Tibial artery (tissue), 4 donors: ENCODE measurements around the gene XIRP2.

Experiments used
- DNase-seq, 2 donors: peaks; one replicate each; pipeline ENCODE4 v3.0.0-alpha.2; 2019
- H3K27ac ChIP-seq, 2 donors: fragments of 200-600 bp; sonication (generic) in 1 of 2; 1 replicate in 1 of 2; 2 replicates in 1 of 2; pipeline ENCODE4 v1.5.1; 2018 to 2019; ENCODE audit warnings: mild to moderate bottlenecking in 1 of 2
- H3K27me3 ChIP-seq, 2 donors: fragments of 200-600 bp; sonication (generic) in 1 of 2; one replicate each; pipeline versions ENCODE4 v1.5.1 to v1.6.0; 2016 to 2019
- H3K36me3 ChIP-seq, 3 donors: fragments of 200-600 bp; sonication (generic) in 2 of 3; one replicate each; pipeline ENCODE4 v1.5.1; 2016 to 2019; ENCODE audit warnings: mild to moderate bottlenecking in 2 of 3
- H3K4me1 ChIP-seq, 4 donors: fragments of 200-600 bp; sonication (generic) in 2 of 4; 1 replicate in 3 of 4; 2 replicates in 1 of 4; pipeline ENCODE4 v1.5.1; 2016 to 2019
- H3K4me3 ChIP-seq, 2 donors: fragments of 200-600 bp; sonication (generic) in 1 of 2; 1 replicate in 1 of 2; 2 replicates in 1 of 2; pipeline ENCODE4 v1.5.1; 2018 to 2019; ENCODE audit warnings: mild to moderate bottlenecking in 2 of 2
- H3K9me3 ChIP-seq, 3 donors: fragments of 200-600 bp; sonication (generic) in 1 of 3; one replicate each; pipeline ENCODE4 v1.5.1; 2016 to 2019
- CTCF ChIP-seq, 2 experiments: fragments of 200-600 bp in 1 of 2; fragments of 450-650 bp in 1 of 2; IDR thresholded peaks; one replicate each; pipeline ENCODE4 v1.5.1; 2017 to 2019; ENCODE audit warnings: antibody characterized with exemption in 2 of 2, mild to moderate bottlenecking in 1 of 2, moderate library complexity in 1 of 2
- intact Hi-C: fragments of 100-400 bp; cut with DNase I; formaldehyde crosslinking; loops from one replicate; pipeline ENCODE4 v1.15.0; 2023; ENCODE audit warnings: low total_unique reads

XIRP2 gene

GRCh38 chr2:166916987-166917386, 28.7 kb downstream of the XIRP2 start:
- intact Hi-C loops, result no loop called here
- TF ChIP-seq CTCF (IDR thresholded peaks at IDR 0.05), result no peak
- Histone ChIP-seq H3K4me1 (peaks cover 0 to 10% (median 4%) of the 10 kb centered on the region in 4 donors), H3K9me3 (no peaks in the 10 kb centered on the region), H3K27me3 (no peaks in the 10 kb centered on the region), H3K27ac (no peak overlapping the region), H3K36me3 (no peaks in the 10 kb centered on the region), H3K4me3 (no peak overlapping the region)
- DNase-seq, result no peak

GRCh38 chr2:166917415-166917814, 29.1 kb downstream of the XIRP2 start:
- TF ChIP-seq CTCF (IDR thresholded peaks at IDR 0.05), result no peak
- Histone ChIP-seq H3K36me3 (no peaks in the 10 kb centered on the region), H3K27ac (no peak overlapping the region), H3K27me3 (no peaks in the 10 kb centered on the region), H3K4me1 (peaks cover 0 to 10% (median 4%) of the 10 kb centered on the region in 4 donors), H3K4me3 (no peak overlapping the region), H3K9me3 (no peaks in the 10 kb centered on the region)
- intact Hi-C loops, result no loop called here
- no peak for DNase-seq

- no peaks in the 10 kb centered on the region for H3K27me3 ChIP-seq
- no peak for TF ChIP-seq CTCF (IDR thresholded peaks at IDR 0.05)
- intact Hi-C loops, result no loop called here
Measured at GRCh38 chr2:166921261-166921896, 33.1 kb downstream of the XIRP2 start.

GRCh38 chr2:166924967-166925366, 36.7 kb downstream of the XIRP2 start:
- DNase-seq, result no peak
- Histone ChIP-seq H3K4me1 (no peaks in the 10 kb centered on the region), H3K27ac (no peak overlapping the region), H3K27me3 (no peaks in the 10 kb centered on the region), H3K4me3 (no peak overlapping the region), H3K36me3 (no peaks in the 10 kb centered on the region), H3K9me3 (no peaks in the 10 kb centered on the region)
- intact Hi-C loops, result no loop called here
- TF ChIP-seq CTCF (IDR thresholded peaks at IDR 0.05), result no peak

More at GRCh38 chr2:166921261-166921896, 33.1 kb downstream of the XIRP2 start:
- H3K4me1 ChIP-seq, result peaks cover 0 to 10% (median 4%) of the 10 kb centered on the region in 4 donors
- H3K36me3 ChIP-seq, result no peaks in the 10 kb centered on the region
- H3K9me3 ChIP-seq, result no peaks in the 10 kb centered on the region
- H3K4me3 ChIP-seq, result no peak overlapping the region
- no peak for DNase-seq
- no peak overlapping the region for H3K27ac ChIP-seq

GRCh38 chr2:166926657-166927056, 38.4 kb downstream of the XIRP2 start:
- H3K36me3 ChIP-seq, result no peaks in the 10 kb centered on the region
- H3K27ac ChIP-seq, result no peak overlapping the region
- intact Hi-C loops, result no loop called here
- no peak for TF ChIP-seq CTCF (IDR thresholded peaks at IDR 0.05)
- H3K4me3 ChIP-seq, result no peak overlapping the region
- no peaks in the 10 kb centered on the region for H3K27me3 ChIP-seq
- no peaks in the 10 kb centered on the region for H3K4me1 ChIP-seq
- no peak for DNase-seq
- no peaks in the 10 kb centered on the region for H3K9me3 ChIP-seq

GRCh38 chr2:166932032-166932431, 43.8 kb downstream of the XIRP2 start:
- no peak for DNase-seq
- Histone ChIP-seq H3K36me3 (no peaks in the 10 kb centered on the region), H3K4me3 (no peak overlapping the region), H3K27ac (no peak overlapping the region), H3K4me1 (no peaks in the 10 kb centered on the region), H3K27me3 (no peaks in the 10 kb centered on the region), H3K9me3 (peaks cover 0 to 4% (median 0%) of the 10 kb centered on the region in 3 donors)
- TF ChIP-seq CTCF (IDR thresholded peaks at IDR 0.05), result no peak
- intact Hi-C loops, result no loop called here
